Fibroblast of the aortic adventitia (primary cell): ENCODE data around the gene EIF1. TPM values are rescaled to one million over a fixed set of nuclear protein-coding genes. Genes with fewer than 3 reads are reported as not detected.
"Not testable (repeated sequence)": the region's sequence is repeated elsewhere in the genome, so short reads cannot be mapped to it uniquely, and the experiment has no call there.

Source experiments
- DNase-seq: peaks from one replicate; pipeline ENCODE4 v3.0.0-alpha.2; 2010; ENCODE audit warnings: low read depth
- H3K4me3 ChIP-seq: 2 replicates; pipeline ENCODE4 v1.5.1; 2011; ENCODE audit warnings: low read depth, mild to moderate bottlenecking, control low read depth, low read length, moderate library complexity
- CTCF ChIP-seq: IDR thresholded peaks from 2 replicates; pipeline ENCODE4 v1.5.1; 2011; ENCODE audit warnings: mild to moderate bottlenecking, low read length, control low read depth, inconsistent platforms; ENCODE audit not compliant: insufficient read depth
- total RNA-seq: library from RNA; depleted of rRNA; stranded (reverse); fragments of >200 nt; gene quantifications from 2 replicates; pipeline ENCODE4 v1.2.3, GENCODE V29; 2012; ENCODE audit warnings: low replicate concordance

The EIF1 gene
- total RNA-seq, 1 donor = 102 TPM

DNA sequence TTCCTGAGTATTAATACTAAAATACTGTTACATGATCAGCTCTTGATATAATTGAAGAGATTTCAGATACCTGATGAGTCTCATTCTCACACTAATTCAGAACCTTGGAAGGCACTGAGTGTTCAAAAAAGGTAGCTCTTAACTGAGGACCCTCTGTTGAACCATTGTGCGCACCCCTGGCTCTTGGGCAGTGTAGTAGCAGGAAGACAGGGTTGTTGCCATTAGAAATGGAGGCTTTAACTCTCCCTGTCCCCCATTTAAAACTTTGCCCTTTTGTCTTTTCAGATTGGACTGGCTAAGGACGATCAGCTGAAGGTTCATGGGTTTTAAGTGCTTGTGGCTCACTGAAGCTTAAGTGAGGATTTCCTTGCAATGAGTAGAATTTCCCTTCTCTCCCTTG, 1.8 kb downstream of the EIF1 start:
- no peak for TF ChIP-seq CTCF
- H3K4me3 ChIP-seq = peak overlapping the region; percentile 81
- DNase-seq = no peak

GRCh38 chr17:41691031-41691777, 2.5 kb downstream of the EIF1 start:
- H3K4me3 ChIP-seq = peak overlapping the region; percentile 81
- peak; percentile 36 for DNase-seq
- no peak for TF ChIP-seq CTCF

DNA sequence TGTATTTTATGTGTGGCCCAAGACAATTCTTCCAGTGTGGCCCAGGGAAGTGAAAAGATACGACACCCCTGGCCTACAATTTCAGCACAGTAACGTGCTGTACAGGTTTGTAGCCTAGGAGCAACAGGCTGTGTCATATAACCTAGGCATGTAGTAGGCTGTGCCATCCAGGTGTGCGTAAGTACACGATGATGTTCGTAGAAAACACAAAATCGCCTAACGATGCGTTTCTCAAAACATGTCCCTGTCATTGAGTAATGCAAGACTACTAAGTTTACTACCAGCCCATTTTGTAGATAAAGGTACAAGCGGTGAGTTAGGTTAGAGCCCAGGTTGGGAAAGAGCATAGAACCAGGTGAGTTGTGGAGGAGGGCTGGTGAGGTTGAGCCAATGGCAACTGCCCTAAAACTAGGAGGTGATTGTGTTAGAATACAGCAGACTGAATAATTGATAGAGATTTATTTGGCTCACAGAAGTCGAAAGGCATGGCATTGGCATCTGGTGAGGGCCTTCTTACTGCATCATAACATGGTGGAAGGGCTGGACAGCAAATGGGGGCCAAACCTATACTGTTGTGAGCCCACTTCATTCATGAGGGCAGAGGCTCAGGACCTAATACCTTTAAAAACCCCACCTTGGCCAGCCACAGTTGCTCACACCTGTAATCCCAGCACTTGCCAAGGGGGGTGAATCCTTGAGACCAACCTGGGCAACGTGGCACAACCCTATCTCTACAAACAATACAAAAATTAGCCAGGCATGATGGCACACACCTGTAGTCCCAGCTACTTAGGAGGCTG, 4.2 kb downstream of the EIF1 start:
- peak; percentile 45 for DNase-seq
- no peak for TF ChIP-seq CTCF
- no peak overlapping the region for H3K4me3 ChIP-seq

GRCh38 chr17:41695134-41695661, 6.5 kb downstream of the EIF1 start:
- no peak overlapping the region for H3K4me3 ChIP-seq
- DNase-seq = no peak
- TF ChIP-seq CTCF = no peak

DNA sequence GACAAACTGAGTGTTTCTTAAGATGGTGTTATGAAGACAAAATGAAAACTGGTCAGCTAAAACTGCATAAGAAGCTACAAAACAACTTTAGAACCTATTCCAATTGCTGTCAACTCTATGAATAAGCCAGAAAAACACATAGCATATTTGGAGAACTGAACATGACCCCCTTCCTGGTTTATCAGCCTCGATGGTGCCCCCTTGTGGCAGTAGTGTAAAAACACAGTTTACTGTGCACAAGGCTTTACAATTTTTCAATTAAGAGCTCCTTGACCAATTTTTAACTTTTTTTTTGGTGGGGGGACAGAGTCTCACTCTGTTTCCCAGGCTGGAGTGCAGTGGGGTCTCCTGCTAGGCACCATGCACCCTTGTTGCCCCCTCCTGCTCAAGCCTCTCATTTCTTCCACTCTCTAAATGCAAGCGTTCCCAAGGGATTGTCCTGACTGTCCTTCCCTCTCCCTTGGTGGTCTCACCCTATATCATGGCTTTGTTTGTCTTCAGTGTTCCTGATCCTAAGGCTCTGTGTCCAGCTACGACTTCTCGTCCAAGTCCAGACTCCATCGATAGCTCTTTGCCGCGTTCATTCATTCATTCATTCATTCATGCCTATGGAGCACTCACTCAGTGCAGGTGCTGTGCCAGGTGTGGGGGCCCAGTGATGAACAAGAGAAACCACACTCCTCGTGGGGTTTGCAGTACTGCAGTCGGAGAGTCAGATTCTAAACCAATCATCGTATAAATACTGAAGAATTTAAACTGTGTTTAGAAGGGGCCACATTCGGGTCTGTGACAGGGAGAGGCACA, 7.5 kb downstream of the EIF1 start:
- peak; percentile 88 for DNase-seq
- peak; percentile 80 for TF ChIP-seq CTCF
- no peak overlapping the region for H3K4me3 ChIP-seq

- DNase-seq = peak; percentile 67
- no peak for TF ChIP-seq CTCF
- H3K4me3 ChIP-seq = no peak overlapping the region
Measured at GRCh38 chr17:41697122-41697962, 8.7 kb downstream of the EIF1 start.

GRCh38 chr17:41700843-41701242, 12.2 kb downstream of the EIF1 start:
- not testable (repeated sequence) for H3K4me3 ChIP-seq, DNase-seq
